GM19328 (cell line): ENCODE results near the gene SLC7A9.

Experiments
- ATAC-seq: cut with Tn5 transposase; IDR thresholded peaks from one replicate; pipeline ENCODE4 v1.9.1; 2021; ENCODE audit warnings: mild to moderate bottlenecking, moderate library complexity; ENCODE audit not compliant: unreplicated experiment

SLC7A9 gene

GRCh38 chr19:32869369-32869965 is at the start of gene SLC7A9:
Gene SLC7A9, minus strand, starts transcription at chr19:32869767. Its CDS starts 1,233 bp downstream, at chr19:32868534.
- no peak for ATAC-seq

DNA sequence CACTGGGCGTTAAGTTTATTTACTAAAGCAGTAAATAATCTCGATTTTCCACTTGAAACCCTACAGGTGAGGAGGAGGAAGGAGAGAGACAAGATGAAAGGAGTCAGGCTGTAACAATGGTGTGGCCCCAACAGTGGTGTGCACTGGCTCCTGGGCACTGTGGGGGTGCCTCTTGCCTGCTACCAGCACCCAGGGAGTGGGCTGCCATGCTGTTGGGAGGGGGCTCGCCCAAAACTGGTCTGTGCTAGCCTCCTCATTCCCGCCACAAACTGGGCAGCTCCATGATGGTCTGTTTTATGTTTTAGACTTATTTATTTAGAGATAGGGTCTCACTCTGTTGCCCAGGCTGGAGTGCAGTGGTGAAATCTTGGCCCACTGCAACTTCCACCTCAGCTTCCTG is 49.8 kb upstream of the SLC7A9 start:
- no peak for ATAC-seq

- ATAC-seq = no peak
These were observed 48.0 kb upstream of the SLC7A9 start for GRCh38 chr19:32917616-32917996.

DNA sequence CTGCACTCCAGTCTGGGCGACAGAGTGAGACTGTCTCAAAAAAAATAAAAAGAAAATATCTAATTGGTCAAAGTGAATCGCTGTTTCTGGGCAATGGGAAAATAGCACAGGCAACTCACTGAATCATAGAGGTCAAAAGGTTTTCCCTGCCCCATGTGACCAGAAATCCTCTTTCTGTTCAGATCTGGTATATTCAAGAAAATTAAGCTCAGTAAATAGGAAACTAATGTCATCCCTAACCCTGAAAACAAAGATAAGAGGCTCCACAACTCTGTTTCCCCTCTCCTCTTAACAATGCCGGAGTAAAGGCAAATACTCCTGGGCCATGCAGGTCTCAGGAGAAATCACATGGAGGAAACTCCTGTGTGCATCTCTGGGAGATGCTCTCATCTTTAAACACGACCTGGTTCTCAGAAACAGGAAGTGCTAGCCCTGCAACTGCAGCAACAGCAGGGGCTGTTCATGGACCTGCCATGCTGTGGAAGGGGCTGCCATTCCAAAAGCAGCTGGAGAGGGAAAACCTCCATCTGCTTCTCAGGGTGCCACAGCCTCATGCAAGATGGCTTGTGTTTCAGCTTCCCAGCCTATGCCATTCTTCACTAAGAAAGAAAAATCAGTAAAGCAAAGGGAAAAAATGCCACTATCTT is 47.5 kb upstream of the SLC7A9 start:
- ATAC-seq = no peak

DNA sequence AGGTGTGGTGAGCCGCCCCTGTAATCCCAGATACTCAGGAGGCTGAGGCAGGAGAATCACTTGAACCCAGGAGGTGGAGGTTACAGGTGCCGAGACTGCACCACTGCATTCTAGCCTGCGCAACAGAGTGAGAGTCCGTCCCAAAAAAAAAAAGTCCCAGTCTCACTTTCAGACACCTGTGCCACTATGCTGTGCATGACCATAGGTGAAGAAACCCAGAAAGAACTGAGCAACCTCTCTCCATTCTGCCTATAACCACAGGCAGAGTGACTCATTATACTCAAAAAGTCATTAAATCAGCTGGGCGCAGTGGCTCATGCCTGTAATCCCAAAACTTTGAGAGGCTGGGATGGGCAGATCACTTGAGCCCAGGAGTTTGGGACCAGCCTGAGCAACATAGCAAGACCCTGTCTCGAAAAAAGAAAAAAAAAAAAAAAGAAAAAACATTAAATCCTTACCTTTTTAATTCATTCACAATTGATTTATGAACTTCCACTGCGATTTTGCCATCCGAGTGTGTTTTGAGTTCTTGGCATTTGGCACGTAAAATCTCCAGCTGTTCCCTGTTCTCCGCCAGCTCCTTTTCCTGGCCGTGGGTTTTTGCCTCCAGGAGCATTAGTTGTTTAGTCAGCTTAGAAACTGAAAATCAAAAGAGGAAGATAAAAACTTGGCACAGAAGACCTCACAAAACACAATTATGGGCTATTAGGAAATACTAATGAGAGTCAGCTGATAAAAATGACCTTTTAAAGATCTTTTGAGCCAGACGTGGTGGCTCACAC is 45.5 kb upstream of the SLC7A9 start:
- ATAC-seq = no peak

DNA sequence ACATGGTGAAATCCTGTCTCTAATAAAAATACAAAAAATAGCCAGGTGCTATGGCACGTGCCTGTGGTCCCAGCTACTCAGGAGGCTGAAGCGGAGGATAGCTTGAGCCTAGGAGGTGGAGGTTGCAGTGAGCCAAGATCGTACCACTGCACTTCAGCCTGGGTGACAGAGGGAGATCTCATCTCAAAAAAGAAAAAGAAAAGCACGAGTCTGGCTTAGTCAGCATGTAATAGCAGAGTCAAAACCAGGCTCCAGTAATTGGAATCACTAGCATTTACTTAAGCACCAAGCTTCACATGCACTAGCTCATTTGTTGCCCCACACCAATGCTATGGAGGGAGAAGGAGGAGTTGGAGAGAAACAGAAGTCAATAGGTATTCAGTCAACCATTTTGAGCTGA is 41.9 kb upstream of the SLC7A9 start:
- no peak for ATAC-seq

DNA sequence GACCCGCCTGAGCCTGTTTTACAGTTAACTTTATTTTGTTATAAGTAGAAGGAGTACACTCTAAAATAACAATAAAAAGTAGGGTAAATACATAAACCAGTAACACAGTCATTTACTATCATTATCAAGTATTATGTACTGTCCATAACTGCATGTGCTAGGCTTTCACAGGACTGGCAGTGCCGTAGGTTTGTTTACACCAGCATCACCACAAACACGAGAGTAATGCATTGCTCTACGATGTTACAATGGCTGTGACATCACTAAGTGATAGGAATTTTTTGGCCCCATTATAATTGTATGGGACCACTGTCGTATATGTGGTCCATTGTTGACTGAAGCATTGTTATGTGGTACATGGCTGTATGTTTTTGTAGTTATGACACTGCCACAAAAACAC is 41.3 kb upstream of the SLC7A9 start:
- no peak for ATAC-seq

DNA sequence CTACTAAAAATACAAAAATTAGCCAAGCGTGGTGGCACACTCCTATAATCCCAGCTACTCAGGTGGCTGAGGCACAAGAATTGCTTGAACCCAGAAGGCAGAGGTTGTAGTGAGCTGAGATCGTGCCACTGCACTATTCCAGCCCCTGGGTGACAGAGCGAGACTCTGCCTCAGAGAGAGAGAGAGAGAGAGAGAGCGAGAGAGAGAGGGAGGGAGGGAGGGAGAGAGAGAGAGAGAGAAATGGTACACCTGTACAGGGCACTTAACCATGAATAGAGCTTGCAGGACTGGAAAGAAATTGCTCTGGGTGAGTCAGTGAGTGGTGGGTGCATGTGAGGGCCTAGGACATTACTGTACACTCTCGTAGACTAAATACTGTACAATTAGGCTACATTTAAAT is 40.5 kb upstream of the SLC7A9 start:
- no peak for ATAC-seq

- ATAC-seq = no peak
These were observed 39.7 kb upstream of the SLC7A9 start for GRCh38 chr19:32909257-32909656.

DNA sequence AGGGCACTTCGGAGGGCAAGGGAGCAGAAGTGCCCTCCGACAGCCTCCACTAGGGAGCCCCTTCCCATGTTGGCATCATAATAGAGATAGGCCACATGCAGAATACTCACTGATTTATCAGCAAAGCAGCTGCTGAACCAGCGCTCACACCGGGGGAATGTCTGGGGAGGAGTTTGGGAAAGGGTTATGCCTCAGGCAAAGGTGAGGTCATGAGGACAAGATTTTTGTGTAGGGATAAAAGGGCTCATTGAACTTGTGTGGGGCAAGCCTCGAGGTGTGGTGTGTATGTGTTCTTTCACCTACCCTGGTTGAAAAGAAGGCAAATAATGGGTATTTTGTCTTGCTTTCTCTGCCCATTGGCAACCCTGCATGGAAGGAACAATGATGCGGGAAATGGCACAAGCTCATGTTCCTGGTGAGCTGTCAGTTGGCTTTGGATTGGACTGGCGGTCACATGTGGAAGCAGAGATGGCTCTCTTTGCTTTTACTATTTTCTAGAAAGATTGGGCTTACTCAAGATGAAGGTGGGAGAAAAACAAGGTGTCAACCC is 39.1 kb upstream of the SLC7A9 start:
- no peak for ATAC-seq

GRCh38 chr19:32902448-32902847 is 32.9 kb upstream of the SLC7A9 start:
- no peak for ATAC-seq

DNA sequence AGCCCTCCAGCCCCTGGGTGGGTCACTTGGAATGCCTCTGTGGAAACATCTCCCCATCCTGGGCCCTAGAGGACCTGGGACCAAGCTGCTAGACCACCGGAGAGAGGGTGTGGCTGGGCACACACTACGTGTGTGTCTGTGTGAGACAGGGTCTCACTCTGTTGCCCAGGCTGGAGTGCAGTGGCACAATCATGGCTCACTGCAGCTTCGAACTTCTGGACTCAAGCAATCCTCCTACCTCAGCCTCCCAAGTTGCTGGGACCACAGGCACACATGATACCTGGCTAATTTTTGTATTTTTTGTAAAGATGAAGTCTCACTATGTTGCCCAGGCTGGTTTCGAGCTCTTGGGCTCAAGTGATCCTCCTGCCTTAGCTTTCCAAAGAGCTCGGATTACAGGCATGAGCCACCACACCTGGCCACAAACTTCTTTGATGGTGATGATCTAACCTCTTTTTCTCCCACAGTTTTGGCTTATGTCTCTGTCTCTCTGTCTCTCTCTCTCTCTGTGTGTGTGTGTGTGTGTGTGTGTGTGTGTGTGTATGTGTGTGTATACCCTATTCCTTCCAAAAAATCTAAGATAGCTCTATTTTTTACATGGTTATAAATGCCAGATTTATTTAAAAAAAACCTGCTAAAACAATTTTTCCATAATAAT is 32.1 kb upstream of the SLC7A9 start:
- no peak for ATAC-seq

DNA sequence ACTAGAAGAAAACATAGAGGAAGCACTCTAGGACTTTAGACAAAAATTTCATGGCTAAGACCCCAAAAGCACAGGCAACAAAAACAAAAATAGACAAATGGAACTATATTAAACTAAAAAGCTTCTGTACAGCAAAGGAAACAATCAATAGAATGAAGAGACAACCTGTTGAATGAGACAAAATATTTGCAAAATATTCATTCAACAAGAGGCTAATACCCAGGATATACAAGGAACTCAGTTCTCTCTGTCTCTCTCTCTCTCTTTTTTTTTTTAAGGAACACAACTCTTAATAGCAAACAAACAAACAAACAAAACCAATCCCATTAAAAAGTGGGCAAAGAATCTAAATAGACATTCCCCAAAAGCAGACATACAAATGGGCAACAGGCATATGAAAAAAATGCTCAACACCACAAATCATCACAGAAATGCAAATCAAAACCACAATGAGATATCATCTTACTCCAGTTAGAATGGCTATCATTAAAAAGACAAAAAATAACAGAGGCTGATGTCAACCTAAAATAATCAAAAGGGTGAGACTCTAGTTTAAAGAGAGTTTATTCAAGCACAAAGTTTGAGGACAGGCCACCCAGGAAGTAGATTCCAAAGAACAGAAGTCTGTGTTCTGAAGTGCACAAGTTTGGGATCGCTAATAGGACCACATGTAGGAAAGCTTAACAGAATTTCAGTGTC is 27.1 kb upstream of the SLC7A9 start:
- no peak for ATAC-seq

- no peak for ATAC-seq
These were observed 25.8 kb upstream of the SLC7A9 start for GRCh38 chr19:32895384-32895783.

DNA sequence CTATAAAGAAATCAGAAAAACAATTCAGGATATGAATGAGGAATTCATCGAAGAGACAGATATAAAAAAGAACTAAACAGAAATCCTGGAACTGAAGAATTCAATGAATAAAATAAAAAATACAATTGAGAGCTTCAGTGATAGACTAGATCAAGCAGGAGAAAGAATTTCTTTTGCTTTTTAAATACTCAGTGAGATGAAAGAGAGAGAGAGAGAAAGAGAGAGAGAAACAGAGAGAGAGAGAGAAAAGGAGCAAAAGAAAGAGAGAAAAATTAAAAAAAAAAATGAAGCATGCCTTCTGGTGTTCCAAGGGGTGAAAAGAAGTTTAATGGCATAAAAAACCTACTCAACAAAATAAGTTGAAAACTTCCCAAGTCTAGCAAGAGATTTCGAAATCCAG is 22.0 kb upstream of the SLC7A9 start:
- ATAC-seq = no peak

GRCh38 chr19:32890841-32891240 is 21.3 kb upstream of the SLC7A9 start:
- ATAC-seq = no peak

- no peak for ATAC-seq
These were observed 20.8 kb upstream of the SLC7A9 start for GRCh38 chr19:32890326-32890725.

DNA sequence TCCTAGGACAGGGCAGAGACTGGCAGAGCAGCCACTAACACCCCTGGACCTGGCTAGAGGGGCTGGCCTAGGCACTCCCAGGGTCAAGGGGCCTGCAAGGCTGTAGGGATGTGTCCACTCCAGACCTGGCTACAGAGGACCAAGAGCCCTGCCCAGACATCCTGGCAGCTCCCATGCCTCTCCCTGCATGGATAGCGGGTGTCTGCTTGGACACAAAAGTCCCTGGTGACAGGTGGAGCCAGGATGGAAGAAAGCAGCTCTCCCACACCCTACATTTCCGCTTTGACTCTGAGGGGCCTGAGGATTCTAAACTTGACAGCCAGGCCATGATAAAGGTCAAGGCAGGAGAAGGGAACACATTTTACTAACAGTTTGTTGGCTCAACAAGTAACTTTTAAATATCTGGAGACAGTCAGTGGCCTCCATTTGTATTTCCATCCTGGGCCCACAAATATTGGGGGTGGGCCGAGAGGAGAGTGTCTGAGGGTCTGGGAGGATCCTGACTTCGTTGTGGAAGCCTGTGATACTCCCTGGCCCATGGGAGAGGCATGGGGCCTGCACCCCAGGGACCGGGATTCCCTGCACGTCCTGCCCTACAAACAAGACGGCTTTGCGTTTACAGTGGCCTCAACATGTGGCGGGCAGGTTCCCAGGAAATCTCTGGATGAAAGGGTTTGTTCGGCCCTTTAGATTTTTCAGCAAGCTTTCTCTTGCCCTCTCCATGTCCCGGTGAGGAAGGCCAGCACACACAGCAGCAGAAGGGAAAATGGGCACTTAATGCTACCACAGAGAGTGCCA is 19.8 kb upstream of the SLC7A9 start:
- no peak for ATAC-seq

GRCh38 chr19:32887572-32888215 is 18.1 kb upstream of the SLC7A9 start:
- no peak for ATAC-seq

DNA sequence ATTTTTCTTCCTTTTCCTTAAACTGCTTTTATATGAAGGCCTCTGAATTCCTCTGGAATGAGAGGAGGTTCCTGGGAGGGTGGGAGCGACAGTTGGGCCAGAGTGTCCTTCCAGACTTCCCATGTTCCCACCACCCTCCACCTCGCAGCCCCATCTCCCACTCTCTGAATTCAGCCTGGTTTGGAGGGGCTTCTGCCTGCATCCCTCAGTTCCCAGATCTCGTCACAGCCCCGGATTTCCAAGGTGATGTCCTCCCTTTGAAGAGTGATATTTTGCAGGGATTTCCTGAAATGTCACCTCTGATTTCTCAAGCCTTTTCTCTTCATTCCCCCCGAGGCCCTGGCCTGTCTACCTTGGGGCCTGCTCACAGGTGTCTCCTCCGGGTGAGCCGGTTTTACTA is 16.7 kb upstream of the SLC7A9 start:
- ATAC-seq = no peak
